GM12878 (cell line): Measurements from ENCODE around the gene CCDC9B. TPM values are rescaled to one million over a fixed set of nuclear protein-coding genes. Genes with fewer than 3 reads are reported as not detected.

Experiments used
- ATAC-seq: fragments of 200-7000 bp; cut with Tn5 transposase; 3 replicates; pipeline ENCODE4 v1.9.1; 2020; ENCODE audit warnings: mild to moderate bottlenecking, moderate library complexity
- BruUV-seq: library from RNA; stranded (reverse); fragments of 400-500 nt; replicated peaks from 2 replicates; lab custom pipeline; 2021; lab: Mats Ljungman, UMichigan
- CTCF ChIA-PET: fragments of 300-600 bp; sonication (Branson Sonifier 250); formaldehyde crosslinking; extraction: SDS; loops from one replicate; lab custom pipeline; 2021; ENCODE audit warnings: inconsistent platforms; lab: Yijun Ruan, JAX
- POLR2A ChIA-PET: fragments of 350-600 bp; formaldehyde crosslinking; extraction: SDS; loops from one replicate; lab custom pipeline; 2021; ENCODE audit warnings: inconsistent platforms; lab: Charles Lee
- RAD21 ChIA-PET: fragments of 300-600 bp; sonication (Branson Sonifier 250); formaldehyde crosslinking; loops from one replicate; lab custom pipeline; 2023; ENCODE audit warnings: antibody characterized with exemption; ENCODE audit not compliant: unreplicated experiment; lab: Charles Lee
- SMC1A ChIA-PET: fragments of 300-600 bp; sonication (Branson Sonifier 250); formaldehyde crosslinking; loops from one replicate; lab custom pipeline; 2023; ENCODE audit not compliant: unreplicated experiment, uncharacterized antibody; lab: Charles Lee
- DNase-seq: peaks from one replicate; pipeline ENCODE4 v3.0.0-alpha.2; 2011; ENCODE audit warnings: low read depth, low spot score
- FAIRE-seq: peaks from 3 replicates; lab custom pipeline; 2011; peaks lifted over from hg19 to GRCh38; lab: Jason Lieb, UNC
- H2AFZ ChIP-seq: 2 replicates; pipeline ENCODE4 v1.6.0; 2011; ENCODE audit warnings: low read depth, low read length, control low read depth; ENCODE audit not compliant: control insufficient read depth
- H3K27ac ChIP-seq: 2 replicates; pipeline ENCODE4 v1.5.1; 2011; ENCODE audit warnings: control low read depth; ENCODE audit not compliant: control insufficient read depth, insufficient read depth
- H3K27me3 ChIP-seq, 2 experiments: replicated peaks in 1 of 2; 2 replicates each; pipeline versions ENCODE4 v1.6.0 to v1.6.1; 2011; ENCODE audit warnings: low read length in 1 of 2; ENCODE audit not compliant: control insufficient read depth in 2 of 2, insufficient read depth in 2 of 2
- H3K36me3 ChIP-seq, 2 experiments: 2 replicates each; pipeline ENCODE4 v1.5.1; 2011; ENCODE audit warnings: low read length in 1 of 2; ENCODE audit not compliant: control insufficient read depth in 2 of 2, insufficient read depth in 2 of 2
- H3K4me1 ChIP-seq: 2 replicates; pipeline ENCODE4 v1.6.1; 2011; ENCODE audit warnings: mild to moderate bottlenecking, low read length, moderate library complexity, mixed read lengths; ENCODE audit not compliant: control insufficient read depth, insufficient read depth
- H3K4me2 ChIP-seq: 2 replicates; pipeline ENCODE4 v1.6.0; 2011; ENCODE audit warnings: control low read depth; ENCODE audit not compliant: control insufficient read depth, insufficient read depth
- H3K4me3 ChIP-seq: fragments of 200-600 bp; sonication (generic); 2 replicates; pipeline ENCODE4 v1.5.1; 2016
- H3K79me2 ChIP-seq: 2 replicates; pipeline ENCODE4 v1.6.0; 2011; ENCODE audit warnings: low read length; ENCODE audit not compliant: control insufficient read depth, insufficient read depth
- H3K9ac ChIP-seq: 2 replicates; pipeline ENCODE4 v1.8.0; 2011; ENCODE audit warnings: low read length, control low read depth, mixed read lengths; ENCODE audit not compliant: control insufficient read depth, insufficient read depth
- H3K9me3 ChIP-seq: replicated peaks from 3 replicates; pipeline ENCODE4 v1.5.1; 2011; ENCODE audit warnings: mild to moderate bottlenecking, low read length; ENCODE audit not compliant: control insufficient read depth, insufficient read depth
- H4K20me1 ChIP-seq: 2 replicates; pipeline ENCODE4 v1.6.0; 2011; ENCODE audit not compliant: control insufficient read depth, insufficient read depth
- ASH2L ChIP-seq: fragments of 300-600, 200-600 bp; sonication (generic); IDR thresholded peaks from 2 replicates; pipeline ENCODE4 v1.6.1; 2017; ENCODE audit warnings: low read depth, mild to moderate bottlenecking, borderline replicate concordance
- TCF12 ChIP-seq: IDR thresholded peaks from 2 replicates; pipeline ENCODE4 v1.6.1; 2011; ENCODE audit warnings: low read depth, mild to moderate bottlenecking, low read length
- ZNF622 ChIP-seq: fragments of 450-650 bp; IDR thresholded peaks from 2 replicates; pipeline ENCODE4 v1.6.1; 2017; ENCODE audit warnings: mild to moderate bottlenecking, inconsistent platforms
- WGBS: methylation state at CpG from one replicate; pipeline ENCODE4 v1.1.6; 2016; ENCODE audit warnings: low lambda C conversion rate; ENCODE audit not compliant: insufficient replicate concordance, insufficient coverage; ENCODE audit errors: missing lambda C conversion rate; 5-methylcytosine and 5-hydroxymethylcytosine counted together
- in situ Hi-C: fragments of 300-500 bp; cut with MboI; formaldehyde crosslinking; loops from 9 replicates; pipeline ENCODE4 v1.14.3; 2018; ENCODE audit warnings: mixed read lengths
- intact Hi-C: fragments of 100-400 bp; cut with micrococcal nuclease; formaldehyde crosslinking; loops from one replicate; pipeline ENCODE4 v1.14.2; 2022; ENCODE audit not compliant: unreplicated experiment
- polyA plus RNA-seq, 11 experiments: library from polyadenylated mRNA; depleted of rRNA in 4 of 11; unstranded in 6 of 11; stranded (reverse) in 5 of 11; fragments of >200 nt; fragmentation: Nextera tagmentation in 4 of 11; fragmentation: Illumina TruSeq in 1 of 11; extraction: Ambion mirVana in 4 of 11; extraction: Trizol in 1 of 11; gene quantifications; 1 replicate in 1 of 11; 2 replicates in 10 of 11; pipeline versions ENCODE4 v1.2.1 to v1.2.3, GENCODE V29; 2011 to 2016; ENCODE audit warnings: inconsistent platforms in 2 of 11, missing spikeins in 2 of 11, low read depth in 1 of 11
- total RNA-seq, 4 experiments: library from RNA; depleted of rRNA in 3 of 4; stranded (reverse); fragments of >200 nt in 3 of 4; fragmentation: Illumina TruSeq in 1 of 4; extraction: Trizol in 1 of 4; gene quantifications; 2 replicates each; pipeline versions ENCODE4 v1.2.1 to v1.2.3, GENCODE V29; 2013 to 2021
- TF ChIP-seq, protein P1 (sequence below): fragments of 450-650 bp; IDR thresholded peaks from 2 replicates; pipeline ENCODE4 v1.6.1; 2016; ENCODE audit warnings: mild to moderate bottlenecking
- TF ChIP-seq, protein P2 (sequence below): fragments of 450-650 bp; formaldehyde crosslinking; IDR thresholded peaks from 2 replicates; pipeline ENCODE4 v1.4.0; 2020; ENCODE audit warnings: mild to moderate bottlenecking, moderate library complexity

CCDC9B gene
- total and polyA plus RNA-seq, 10 of the 15 experiments (the other 5 are each of a cell fraction or from before 2014, with no cell fraction given), result 0.01 to 0.08 (median 0.03) TPM; not detected in 6

GRCh38 chr15:40331637-40332036, 9.1 kb downstream of the CCDC9B start:
- no peak for DNase-seq
- intact Hi-C loops (no loop called here), in situ Hi-C loops (no loop called here)
- ChIA-PET RAD21 (interaction anchor here (0.9 kb wide), 1 partner anchor 23 kb away, joined by 3 read pairs; the partner anchor contains the start of gene PLCB2), CTCF (interaction anchor here (0.9 to 13.7 kb wide), 5 partner anchors 8 to 51 kb away, joined by 3 to 336 read pairs (median 4); partner anchors contain the start of genes CCDC9B, INAFM2 and PLCB2), SMC1A (interaction anchor here (1.2 kb wide), 1 partner anchor 12 kb away, joined by 3 read pairs; no protein-coding TSS in a partner anchor), POLR2A (no interaction called here)
- Histone ChIP-seq H3K9ac (no peak overlapping the region), H3K4me1 (peaks cover 9% of the 10 kb centered on the region), H4K20me1 (no peaks in the 10 kb centered on the region), H3K79me2 (no peaks in the 10 kb centered on the region), H2AFZ (no peak overlapping the region), H3K27me3 (no peaks in the 10 kb centered on the region), H3K4me3 (no peak overlapping the region), H3K27ac (no peak overlapping the region), H3K36me3 (no peaks in the 10 kb centered on the region), H3K4me2 (no peak overlapping the region), H3K9me3 (no peaks in the 10 kb centered on the region)
- no peak for FAIRE-seq
- no TSS peak for BruUV-seq
- ATAC-seq, result no peak
- WGBS, result 72% methylated on average over 7 of the region's 7 CpGs
- TF ChIP-seq, protein P1, sequence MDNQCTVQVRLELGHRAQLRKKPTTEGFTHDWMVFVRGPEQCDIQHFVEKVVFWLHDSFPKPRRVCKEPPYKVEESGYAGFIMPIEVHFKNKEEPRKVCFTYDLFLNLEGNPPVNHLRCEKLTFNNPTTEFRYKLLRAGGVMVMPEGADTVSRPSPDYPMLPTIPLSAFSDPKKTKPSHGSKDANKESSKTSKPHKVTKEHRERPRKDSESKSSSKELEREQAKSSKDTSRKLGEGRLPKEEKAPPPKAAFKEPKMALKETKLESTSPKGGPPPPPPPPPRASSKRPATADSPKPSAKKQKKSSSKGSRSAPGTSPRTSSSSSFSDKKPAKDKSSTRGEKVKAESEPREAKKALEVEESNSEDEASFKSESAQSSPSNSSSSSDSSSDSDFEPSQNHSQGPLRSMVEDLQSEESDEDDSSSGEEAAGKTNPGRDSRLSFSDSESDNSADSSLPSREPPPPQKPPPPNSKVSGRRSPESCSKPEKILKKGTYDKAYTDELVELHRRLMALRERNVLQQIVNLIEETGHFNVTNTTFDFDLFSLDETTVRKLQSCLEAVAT, result no peak
- TF ChIP-seq TCF12 (no peak), ZNF622 (no peak), ASH2L (no peak)
- TF ChIP-seq, protein P2, sequence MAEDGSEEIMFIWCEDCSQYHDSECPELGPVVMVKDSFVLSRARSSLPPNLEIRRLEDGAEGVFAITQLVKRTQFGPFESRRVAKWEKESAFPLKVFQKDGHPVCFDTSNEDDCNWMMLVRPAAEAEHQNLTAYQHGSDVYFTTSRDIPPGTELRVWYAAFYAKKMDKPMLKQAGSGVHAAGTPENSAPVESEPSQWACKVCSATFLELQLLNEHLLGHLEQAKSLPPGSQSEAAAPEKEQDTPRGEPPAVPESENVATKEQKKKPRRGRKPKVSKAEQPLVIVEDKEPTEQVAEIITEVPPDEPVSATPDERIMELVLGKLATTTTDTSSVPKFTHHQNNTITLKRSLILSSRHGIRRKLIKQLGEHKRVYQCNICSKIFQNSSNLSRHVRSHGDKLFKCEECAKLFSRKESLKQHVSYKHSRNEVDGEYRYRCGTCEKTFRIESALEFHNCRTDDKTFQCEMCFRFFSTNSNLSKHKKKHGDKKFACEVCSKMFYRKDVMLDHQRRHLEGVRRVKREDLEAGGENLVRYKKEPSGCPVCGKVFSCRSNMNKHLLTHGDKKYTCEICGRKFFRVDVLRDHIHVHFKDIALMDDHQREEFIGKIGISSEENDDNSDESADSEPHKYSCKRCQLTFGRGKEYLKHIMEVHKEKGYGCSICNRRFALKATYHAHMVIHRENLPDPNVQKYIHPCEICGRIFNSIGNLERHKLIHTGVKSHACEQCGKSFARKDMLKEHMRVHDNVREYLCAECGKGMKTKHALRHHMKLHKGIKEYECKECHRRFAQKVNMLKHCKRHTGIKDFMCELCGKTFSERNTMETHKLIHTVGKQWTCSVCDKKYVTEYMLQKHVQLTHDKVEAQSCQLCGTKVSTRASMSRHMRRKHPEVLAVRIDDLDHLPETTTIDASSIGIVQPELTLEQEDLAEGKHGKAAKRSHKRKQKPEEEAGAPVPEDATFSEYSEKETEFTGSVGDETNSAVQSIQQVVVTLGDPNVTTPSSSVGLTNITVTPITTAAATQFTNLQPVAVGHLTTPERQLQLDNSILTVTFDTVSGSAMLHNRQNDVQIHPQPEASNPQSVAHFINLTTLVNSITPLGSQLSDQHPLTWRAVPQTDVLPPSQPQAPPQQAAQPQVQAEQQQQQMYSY (CRISPR knock-in tag), result no peak
